Right lobe of liver (tissue), 6 donors: ENCODE results near the gene OXA1L. TPM values are rescaled to one million over a fixed set of nuclear protein-coding genes. Genes with fewer than 3 reads are reported as not detected.
A peak's percentile ranks its signal among the peaks of the same experiment; 100 is the strongest.

Experiments
- ATAC-seq, 4 donors: fragments of 200-7000 bp; cut with Tn5 transposase; one replicate each; pipeline ENCODE4 v1.9.1; 2020; ENCODE audit warnings: mild to moderate bottlenecking in 4 of 4, moderate library complexity in 4 of 4
- DNase-seq, 3 donors: peaks; one replicate each; pipeline ENCODE4 v3.0.0-alpha.2; 2020
- H3K27ac ChIP-seq, 3 donors: fragments of 200-600 bp; one replicate each; pipeline ENCODE4 v1.8.0; 2022
- H3K27me3 ChIP-seq, 2 donors: fragments of 200-600 bp; one replicate each; pipeline ENCODE4 v1.8.0; 2022
- H3K36me3 ChIP-seq, 4 donors: fragments of 200-600 bp; sonication (generic) in 1 of 4; one replicate each; pipeline versions ENCODE4 v1.5.1 to v1.8.0; 2017 to 2022; ENCODE audit warnings: control low read depth in 1 of 4
- H3K4me1 ChIP-seq, 4 donors: fragments of 200-600 bp; sonication (generic) in 1 of 4; one replicate each; pipeline versions ENCODE4 v1.5.1 to v1.8.0; 2017 to 2022; ENCODE audit warnings: control low read depth in 1 of 4
- H3K4me3 ChIP-seq, 3 donors: fragments of 200-600 bp; one replicate each; pipeline ENCODE4 v1.8.0; 2022
- H3K9me3 ChIP-seq, 4 donors: fragments of 200-600 bp; sonication (generic) in 1 of 4; one replicate each; pipeline versions ENCODE4 v1.5.1 to v1.8.0; 2017 to 2022; ENCODE audit warnings: control low read depth in 1 of 4
- POLR2A ChIP-seq: fragments of 450-650 bp; IDR thresholded peaks from one replicate; pipeline ENCODE4 v1.6.1; 2017; ENCODE audit warnings: antibody characterized with exemption, mild to moderate bottlenecking
- WGBS: methylation state at CpG from one replicate; pipeline ENCODE4 v1.1.6; 2018; ENCODE audit warnings: low coverage, low lambda C conversion rate; ENCODE audit not compliant: insufficient coverage; ENCODE audit errors: missing lambda C conversion rate; 5-methylcytosine and 5-hydroxymethylcytosine counted together
- intact Hi-C, 2 donors: fragments of 100-400 bp; cut with DNase I; formaldehyde crosslinking; loops; one replicate each; pipeline versions ENCODE4 v1.11.2 to v1.14.1; 2022
- small RNA-seq, 2 experiments: library from RNA; depleted of rRNA; stranded (forward); fragments of <200 nt; gene quantifications; one replicate each; pipeline ENCODE3, GENCODE V24; 2016
- total RNA-seq, 6 experiments: library from RNA; depleted of rRNA in 2 of 6; stranded (reverse); fragments of >200 nt in 2 of 6; fragmentation: NEBNext Ultra II Directional in 3 of 6; extraction: Animal tissue kit (Norgen Biotek cat#: 25700) in 3 of 6; gene quantifications; one replicate each; pipeline versions ENCODE4 v1.1.0 to v1.2.4, GENCODE V29; 2016 to 2023
- TF ChIP-seq, protein P1 (sequence below), 4 donors: fragments of 200-600 bp in 3 of 4; fragments of 450-650 bp in 1 of 4; IDR thresholded peaks; one replicate each; pipeline versions ENCODE4 v1.5.1 to v1.8.0; 2016 to 2022; ENCODE audit warnings: antibody characterized with exemption in 4 of 4, mild to moderate bottlenecking in 2 of 4
- donor health status: DM: no; HTN: yes; CAD: no.
- donor health status: DM: no; HTN: no; CAD: no.
- donor health status: DM: no; HTN: no; CAD: no.
- donor health status: DM: no; HTN: yes; CAD: no.
- donor health status: DM: no; HTN: yes; CAD: no.

Gene OXA1L
- total RNA-seq, 6 experiments from 2014 or later: 64.3 to 80.1 (median 72.3) TPM

GRCh38 chr14:22820731-22821130 is 54.2 kb downstream of the OXA1L start:
- TF ChIP-seq POLR2A: no peak
- TF ChIP-seq, protein P1, sequence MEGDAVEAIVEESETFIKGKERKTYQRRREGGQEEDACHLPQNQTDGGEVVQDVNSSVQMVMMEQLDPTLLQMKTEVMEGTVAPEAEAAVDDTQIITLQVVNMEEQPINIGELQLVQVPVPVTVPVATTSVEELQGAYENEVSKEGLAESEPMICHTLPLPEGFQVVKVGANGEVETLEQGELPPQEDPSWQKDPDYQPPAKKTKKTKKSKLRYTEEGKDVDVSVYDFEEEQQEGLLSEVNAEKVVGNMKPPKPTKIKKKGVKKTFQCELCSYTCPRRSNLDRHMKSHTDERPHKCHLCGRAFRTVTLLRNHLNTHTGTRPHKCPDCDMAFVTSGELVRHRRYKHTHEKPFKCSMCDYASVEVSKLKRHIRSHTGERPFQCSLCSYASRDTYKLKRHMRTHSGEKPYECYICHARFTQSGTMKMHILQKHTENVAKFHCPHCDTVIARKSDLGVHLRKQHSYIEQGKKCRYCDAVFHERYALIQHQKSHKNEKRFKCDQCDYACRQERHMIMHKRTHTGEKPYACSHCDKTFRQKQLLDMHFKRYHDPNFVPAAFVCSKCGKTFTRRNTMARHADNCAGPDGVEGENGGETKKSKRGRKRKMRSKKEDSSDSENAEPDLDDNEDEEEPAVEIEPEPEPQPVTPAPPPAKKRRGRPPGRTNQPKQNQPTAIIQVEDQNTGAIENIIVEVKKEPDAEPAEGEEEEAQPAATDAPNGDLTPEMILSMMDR (IDR thresholded peaks at IDR 0.05): no peak
- no peak for ATAC-seq
- H3K4me3 ChIP-seq: no peak overlapping the region
- H3K4me1 ChIP-seq: peaks cover 0 to 13% (median 0%) of the 10 kb centered on the region in 4 donors
- no peaks in the 10 kb centered on the region for H3K36me3 ChIP-seq
- intact Hi-C loops: no loop called here
- H3K9me3 ChIP-seq: no peaks in the 10 kb centered on the region
- 71% methylated on average over 1 of the region's 1 CpG for WGBS
- no peak overlapping the region for H3K27ac ChIP-seq
- DNase-seq: no peak
- no peaks in the 10 kb centered on the region for H3K27me3 ChIP-seq

GRCh38 chr14:22821193-22822015 is 54.9 kb downstream of the OXA1L start:
- Histone ChIP-seq H3K36me3 (no peaks in the 10 kb centered on the region), H3K27me3 (no peaks in the 10 kb centered on the region), H3K9me3 (no peaks in the 10 kb centered on the region), H3K4me3 (no peak overlapping the region), H3K4me1 (peaks cover 0 to 13% (median 0%) of the 10 kb centered on the region in 4 donors), H3K27ac (no peak overlapping the region)
- TF ChIP-seq, protein P1 (IDR thresholded peaks at IDR 0.05): no peak
- no peak for TF ChIP-seq POLR2A
- DNase-seq: no peak
- no peak for ATAC-seq
- 76% methylated on average over 15 of the region's 24 CpGs for WGBS
- intact Hi-C loops: no loop called here

DNA sequence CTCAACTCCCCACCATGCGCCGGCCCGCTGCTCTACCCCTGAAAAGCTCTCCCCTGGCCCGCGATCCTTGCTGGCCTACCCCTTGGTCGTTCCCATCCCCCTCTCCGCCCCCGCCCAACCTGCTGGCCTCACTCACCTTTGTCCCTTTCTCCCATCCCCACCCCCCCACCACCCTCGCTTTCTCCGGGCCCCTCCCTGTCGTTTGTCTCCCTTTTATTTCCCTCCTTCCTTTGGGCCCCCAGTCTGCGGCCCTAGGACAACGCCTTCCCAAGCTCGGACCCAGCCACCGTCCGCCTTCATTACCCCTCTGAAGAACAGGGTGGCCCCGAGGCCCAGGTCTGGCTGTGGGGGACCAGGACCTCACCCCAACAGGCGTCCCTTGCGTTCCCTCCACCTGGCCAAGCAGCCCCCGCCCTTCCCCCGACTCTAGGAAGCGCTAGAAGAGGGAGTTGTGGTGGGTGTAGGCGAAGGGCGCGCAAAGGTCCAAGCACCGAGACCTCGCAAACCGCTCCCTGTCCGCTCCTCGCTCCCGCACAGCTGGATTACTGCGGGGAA is 55.6 kb downstream of the OXA1L start:
- intact Hi-C loops: no loop called here
- ATAC-seq (no peak), DNase-seq (no peak)
- Histone ChIP-seq H3K27me3 (no peaks in the 10 kb centered on the region), H3K27ac (peak overlapping the region in 2 of 3 donors; percentile 40 to 58), H3K4me1 (peaks cover 0 to 13% (median 0%) of the 10 kb centered on the region in 4 donors), H3K36me3 (no peaks in the 10 kb centered on the region), H3K4me3 (peak overlapping the region; percentile 28 to 35 (median 35)), H3K9me3 (no peaks in the 10 kb centered on the region)
- WGBS: 74% methylated on average over 15 of the region's 32 CpGs
- TF ChIP-seq, protein P1 (IDR thresholded peaks at IDR 0.05): no peak
- TF ChIP-seq POLR2A: no peak

Small RNA genes within 50 kb of the gene (small RNA-seq; reads per million reads assigned to genes)
- gene RF00588: 0 reads per million in 2 experiments

Other genes with a start within 250 kb of the OXA1L start
- gene DAD1, start 177.5 kb upstream of the OXA1L start, total RNA-seq: 100 to 1,000 TPM; 107 to 249 (median 133) TPM
- 10 to 100 TPM; 12.7 to 38.1 (median 18.5) TPM for gene ABHD4, start 168.4 kb upstream of the OXA1L start, total RNA-seq
- not detected for gene OR6J1, start 122.3 kb upstream of the OXA1L start, total RNA-seq
- 10 to 100 TPM in 2 of 6 experiments, 1 to 10 TPM in 4; 6.2 to 11.4 (median 7.3) TPM for gene SLC7A7, start 48.7 kb downstream of the OXA1L start, total RNA-seq
- 10 to 100 TPM; 42.0 to 96.6 (median 47.6) TPM for gene MRPL52, start 63.2 kb downstream of the OXA1L start, total RNA-seq
- gene MMP14, start 69.9 kb downstream of the OXA1L start, total RNA-seq: 10 to 100 TPM in 4 of 6 experiments, 1 to 10 TPM in 2; 8.7 to 26.0 (median 12.8) TPM
- 10 to 100 TPM; 31.0 to 54.5 (median 44.6) TPM for gene LRP10, start 105.1 kb downstream of the OXA1L start, total RNA-seq
- gene REM2, start 116.5 kb downstream of the OXA1L start, total RNA-seq: under 1 TPM in 2 of 6 experiments, not detected in 4; 0.10 to 0.12 TPM
- 10 to 100 TPM; 22.2 to 38.0 (median 34.0) TPM for gene RBM23, start 152.5 kb downstream of the OXA1L start, total RNA-seq
- gene PRMT5, start 162.7 kb downstream of the OXA1L start, total RNA-seq: 10 to 100 TPM; 22.5 to 32.1 (median 25.7) TPM
- gene HAUS4, start 190.4 kb downstream of the OXA1L start, total RNA-seq: 10 to 100 TPM in 4 of 6 experiments, 1 to 10 TPM in 2; 6.8 to 17.9 (median 12.4) TPM
- gene AJUBA, start 215.9 kb downstream of the OXA1L start, total RNA-seq: 10 to 100 TPM in 5 of 6 experiments, 1 to 10 TPM in 1; 7.8 to 64.6 (median 54.2) TPM
- 1 to 10 TPM; 1.7 to 4.0 (median 3.2) TPM for gene C14orf93, start 243.5 kb downstream of the OXA1L start, total RNA-seq